ENCODE data around the gene ASXL2.
"Not testable (repeated sequence)": the region's sequence is repeated elsewhere in the genome, so short reads cannot be mapped to it uniquely, and the experiment has no call there.

ASXL2 gene

GRCh38 chr2:25710750-25711149, 167.5 kb downstream of the ASXL2 start:
- no peak overlapping the region for H3K4me3 ChIP-seq (ENCODE audit: low read depth, low read length)
- in situ Hi-C loops (cut with HindIII; ENCODE audit: low sequenced_read_pairs) = no loop called here
- no peak for DNase-seq (ENCODE audit: low read depth)
- TF ChIP-seq CTCF (IDR thresholded peaks at IDR 0.05; ENCODE audit: low read depth, low read length, missing control alignments) = no peak

GRCh38 chr2:25709349-25709748, 168.9 kb downstream of the ASXL2 start:
- no peak for DNase-seq (ENCODE audit: low read depth)
- TF ChIP-seq CTCF (IDR thresholded peaks at IDR 0.05; ENCODE audit: low read depth, low read length, missing control alignments) = no peak
- in situ Hi-C loops (cut with HindIII; ENCODE audit: low sequenced_read_pairs) = no loop called here
- H3K4me3 ChIP-seq (ENCODE audit: low read depth, low read length) = no peak overlapping the region

DNA sequence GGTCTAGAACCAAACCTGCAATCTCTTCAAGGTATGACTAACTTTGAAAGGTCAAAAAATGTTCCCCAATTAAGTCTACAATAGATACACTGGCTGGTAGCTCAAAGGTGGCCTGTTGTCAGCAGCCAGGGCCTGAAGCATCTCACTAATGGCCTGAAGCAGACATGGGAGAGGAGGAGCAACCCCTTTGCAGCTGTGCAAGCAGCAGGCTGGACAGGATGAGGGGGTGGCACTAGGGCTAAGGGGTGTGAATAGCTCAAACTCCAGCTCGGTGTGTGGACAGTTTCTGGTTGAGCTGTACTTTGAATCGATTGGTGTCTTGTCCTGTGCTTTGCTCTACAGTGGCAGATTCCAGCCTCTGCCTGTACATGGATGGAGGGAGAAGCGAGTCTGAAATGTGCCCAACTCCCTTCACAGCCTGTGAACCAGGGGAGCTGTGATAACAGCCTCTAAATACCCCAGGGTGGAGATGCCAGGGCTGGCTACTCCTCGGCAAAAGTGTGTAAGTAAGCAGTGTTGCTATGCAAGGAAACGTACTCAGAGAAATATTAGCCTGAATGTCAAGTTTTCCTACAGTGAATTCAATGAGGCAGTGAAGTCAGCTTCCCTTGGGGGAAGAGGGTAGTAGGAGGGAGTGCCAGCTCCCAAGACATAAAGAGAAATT, 170.2 kb downstream of the ASXL2 start:
- DNase-seq (ENCODE audit: low read depth) = no peak
- in situ Hi-C loops (cut with HindIII; ENCODE audit: low sequenced_read_pairs) = no loop called here
- TF ChIP-seq CTCF (IDR thresholded peaks at IDR 0.05; ENCODE audit: low read depth, low read length, missing control alignments) = no peak
- H3K4me3 ChIP-seq (ENCODE audit: low read depth, low read length) = no peak overlapping the region

DNA sequence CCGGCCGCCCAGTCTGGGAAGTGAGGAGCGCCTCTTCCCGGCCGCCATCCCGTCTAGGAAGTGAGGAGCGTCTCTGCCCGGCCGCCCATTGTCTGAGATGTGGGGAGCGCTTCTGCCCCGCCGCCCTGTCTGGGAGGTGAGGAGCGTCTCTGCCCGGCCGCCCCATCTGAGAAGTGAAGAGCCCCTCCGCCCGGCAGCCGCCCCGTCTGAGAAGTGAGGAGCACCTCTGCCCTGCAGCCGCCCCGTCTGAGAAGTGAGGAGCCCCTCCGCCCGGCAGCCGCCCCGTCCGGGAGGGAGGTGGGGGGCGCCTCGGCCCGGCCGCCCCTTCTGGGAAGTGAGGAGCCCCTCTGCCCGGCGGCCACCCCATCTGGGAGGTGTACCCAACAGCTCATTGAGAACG, 172.7 kb downstream of the ASXL2 start:
- DNase-seq (ENCODE audit: low read depth); in situ Hi-C loops (cut with HindIII; ENCODE audit: low sequenced_read_pairs); H3K4me3 ChIP-seq (ENCODE audit: low read depth, low read length): not testable (repeated sequence)

GRCh38 chr2:25701801-25702200, 176.5 kb downstream of the ASXL2 start:
- in situ Hi-C loops (cut with HindIII; ENCODE audit: low sequenced_read_pairs) = no loop called here
- no peak for TF ChIP-seq CTCF (IDR thresholded peaks at IDR 0.05; ENCODE audit: low read depth, low read length, missing control alignments)
- no peak for DNase-seq (ENCODE audit: low read depth)
- no peak overlapping the region for H3K4me3 ChIP-seq (ENCODE audit: low read depth, low read length)

- no peak for DNase-seq (ENCODE audit: low read depth)
- peak; percentile 82 for TF ChIP-seq CTCF (IDR thresholded peaks at IDR 0.05; ENCODE audit: low read depth, low read length, missing control alignments)
- in situ Hi-C loops (cut with HindIII; ENCODE audit: low sequenced_read_pairs) = no loop called here
- no peak overlapping the region for H3K4me3 ChIP-seq (ENCODE audit: low read depth, low read length)
These were observed 178.0 kb downstream of the ASXL2 start for GRCh38 chr2:25700221-25700660.

DNA sequence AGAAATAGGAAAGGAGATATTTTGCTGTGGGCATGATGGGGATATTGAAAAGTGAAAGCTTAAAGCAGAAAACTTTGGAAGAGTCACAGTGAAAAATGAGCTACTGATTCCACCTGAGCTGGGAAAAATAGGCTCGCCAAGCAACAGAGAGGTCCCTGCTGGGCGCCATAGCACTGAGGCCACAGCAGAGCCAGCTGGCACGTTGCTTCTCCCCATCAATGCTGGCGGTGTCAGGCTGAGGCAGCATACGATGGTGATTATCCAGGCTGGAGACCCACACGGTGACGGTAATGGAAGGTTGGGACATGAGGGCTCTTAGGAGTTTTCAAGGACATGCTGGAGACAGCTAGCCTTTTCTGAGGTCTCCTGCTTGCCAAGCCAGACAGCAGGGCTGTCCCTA, 179.1 kb downstream of the ASXL2 start:
- no peak for TF ChIP-seq CTCF (IDR thresholded peaks at IDR 0.05; ENCODE audit: low read depth, low read length, missing control alignments)
- H3K4me3 ChIP-seq (ENCODE audit: low read depth, low read length) = no peak overlapping the region
- no peak for DNase-seq (ENCODE audit: low read depth)
- in situ Hi-C loops (cut with HindIII; ENCODE audit: low sequenced_read_pairs) = no loop called here
